Inflammatory macrophage treated with lipopolysaccharide for 1 hour (primary cell): Measurements from ENCODE around the gene SGTA.

Experiments used
- DNase-seq, 2 donors: peaks; one replicate each; pipeline ENCODE4 v3.0.0-alpha.2; 2020 to 2022

The SGTA gene

DNA sequence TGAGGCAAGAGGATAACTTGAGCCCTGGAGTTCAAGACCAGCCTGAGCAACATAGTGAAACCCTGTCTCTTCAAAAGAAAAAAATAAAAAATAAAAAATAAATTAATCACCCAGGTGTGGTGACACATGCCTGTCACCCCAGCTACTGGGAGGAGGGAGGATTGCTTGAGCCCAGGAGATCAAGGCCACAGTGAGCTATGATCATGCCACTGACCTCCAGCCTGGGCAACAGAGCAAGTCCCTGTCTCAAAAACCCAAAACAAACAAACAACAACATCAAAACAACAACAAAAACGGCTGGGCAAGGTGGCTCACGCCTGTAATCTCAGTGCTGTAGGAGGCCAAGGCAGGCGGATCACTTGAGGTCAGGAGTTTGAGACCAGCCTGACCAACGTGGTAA is 39.0 kb downstream of the SGTA start:
- DNase-seq: no peak

GRCh38 chr19:2743099-2743498 is 40.0 kb downstream of the SGTA start:
- no peak for DNase-seq

GRCh38 chr19:2740314-2740656 is 42.8 kb downstream of the SGTA start:
- DNase-seq: no peak

GRCh38 chr19:2739602-2740313 is 43.3 kb downstream of the SGTA start, which contains the start of gene SLC39A3:
TSS of gene SLC39A3 (minus strand) at chr19:2740017. CDS start at chr19:2737257, 2,760 bp downstream.
- peak; percentile 96 to 100 for DNase-seq

DNA sequence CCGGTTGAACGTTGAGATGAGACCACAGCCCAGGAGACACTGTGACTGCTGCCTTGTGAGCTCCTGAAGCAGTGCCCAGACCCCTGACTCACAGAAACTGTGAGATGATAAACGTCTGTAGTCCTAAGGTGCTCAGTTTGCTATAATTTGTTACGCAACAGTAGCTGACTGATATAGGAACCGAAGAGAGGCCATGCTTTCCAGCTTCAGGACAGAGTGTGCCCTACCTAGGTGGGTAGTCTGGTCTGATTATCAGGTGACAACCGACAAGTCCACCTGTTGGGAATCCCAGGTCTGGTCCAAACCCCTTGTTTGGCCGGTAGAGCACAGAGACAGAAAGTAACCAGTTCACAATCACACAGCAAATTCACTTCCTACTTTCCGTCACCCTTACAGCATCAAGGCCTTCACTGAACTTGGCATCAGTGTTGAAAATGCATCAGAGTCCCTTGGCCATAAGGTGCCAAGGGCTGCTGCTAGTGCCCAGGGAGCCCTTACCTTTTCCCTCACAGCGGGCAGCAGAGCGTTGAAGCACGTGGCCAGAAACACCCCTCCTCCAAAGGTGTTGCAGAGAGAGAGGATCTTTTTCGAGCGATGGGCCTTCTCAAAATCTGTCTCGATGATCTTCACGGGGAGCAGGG is 46.4 kb downstream of the SGTA start:
- no peak for DNase-seq

DNA sequence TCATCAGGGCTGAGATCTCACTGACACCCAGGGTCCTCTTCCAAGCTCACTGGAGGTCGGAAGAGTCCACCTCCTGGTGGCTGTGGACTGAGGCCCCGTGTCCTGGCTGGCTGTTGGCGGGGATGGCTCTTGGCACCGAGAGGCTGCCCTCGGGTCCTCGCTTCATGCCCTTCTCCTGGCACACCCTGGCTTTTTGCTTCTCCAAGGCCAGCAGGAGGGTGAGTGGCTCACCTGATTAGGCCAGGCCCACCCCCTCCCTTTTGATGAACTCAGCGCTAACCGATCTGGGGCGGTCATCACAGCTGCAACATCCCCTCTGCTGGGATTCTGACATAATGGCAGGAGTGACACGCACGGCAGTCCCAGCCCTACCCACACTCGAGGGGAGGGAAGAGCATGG is 47.7 kb downstream of the SGTA start:
- no peak for DNase-seq

- no peak for DNase-seq
Observed at GRCh38 chr19:2734589-2735288, 48.3 kb downstream of the SGTA start.

- no peak for DNase-seq
Observed at GRCh38 chr19:2733930-2734588, 49.0 kb downstream of the SGTA start.

- DNase-seq: no peak
Observed at GRCh38 chr19:2732883-2733282, 50.2 kb downstream of the SGTA start.

DNA sequence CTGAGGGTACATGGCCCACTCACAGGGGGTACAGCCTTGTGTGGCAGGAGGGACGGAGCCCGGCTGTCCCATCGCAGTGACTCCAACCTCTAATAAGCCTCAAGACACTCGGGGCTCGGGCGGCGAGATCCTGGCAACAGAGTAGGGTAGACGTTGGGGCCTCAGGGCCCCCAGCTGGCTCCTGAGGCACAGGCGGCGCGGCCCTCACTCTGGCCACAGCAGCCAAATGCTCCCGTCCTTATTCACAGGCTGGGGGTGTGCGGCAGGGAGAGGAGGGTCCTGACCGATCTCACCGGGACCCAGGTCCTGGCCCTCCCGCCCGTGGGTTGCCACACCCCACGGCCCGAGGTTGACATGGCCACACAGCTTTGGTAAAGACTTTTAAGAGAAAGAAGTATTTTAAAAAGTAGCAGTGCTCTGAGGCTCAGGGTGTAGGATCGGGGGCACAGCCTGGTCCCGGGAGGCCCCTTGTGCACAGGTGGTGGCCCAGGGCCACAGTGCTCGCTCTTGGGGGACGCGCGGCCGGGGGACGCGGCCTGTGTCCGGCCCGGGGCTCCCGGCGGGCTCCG is 50.8 kb downstream of the SGTA start:
- no peak for DNase-seq

DNA sequence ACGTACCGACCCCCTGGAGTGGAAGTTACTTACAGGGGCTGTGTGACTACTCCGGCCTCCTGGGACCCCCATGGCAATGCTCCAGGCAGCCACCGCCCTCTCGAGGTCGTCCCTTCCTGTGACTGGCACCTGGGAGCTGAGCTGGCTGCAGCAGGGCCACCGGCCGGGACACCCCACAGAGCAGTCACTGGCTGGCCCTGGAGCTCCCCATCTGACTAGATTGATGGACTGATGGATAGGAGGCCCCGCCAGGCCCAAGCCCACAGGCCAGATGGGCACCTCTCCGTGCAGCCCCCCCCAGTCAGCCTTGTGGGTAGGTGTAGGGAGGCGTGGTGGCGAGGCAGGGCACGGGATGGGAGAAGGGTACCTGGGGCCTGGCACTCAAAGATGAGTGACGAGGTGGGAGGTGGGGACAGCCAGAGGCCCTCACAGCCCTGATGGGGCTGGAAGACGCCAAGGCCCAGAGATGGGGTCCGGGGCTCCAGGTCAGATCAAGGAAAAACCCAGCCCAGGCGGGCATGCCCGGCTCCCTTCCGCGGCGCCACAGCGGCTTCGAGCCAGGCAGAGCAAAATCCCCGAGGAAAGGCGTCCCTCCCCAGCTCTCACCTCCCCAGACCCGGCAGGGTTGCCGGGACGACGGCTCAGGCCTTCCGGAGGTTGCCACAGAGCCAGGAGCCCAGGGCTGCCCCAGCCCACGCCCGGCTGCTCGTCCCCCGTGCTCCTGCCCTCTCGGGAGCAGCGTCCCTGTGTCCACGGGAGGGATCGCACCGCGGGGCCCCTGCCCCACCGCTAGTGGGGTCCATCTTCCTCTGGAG is 51.7 kb downstream of the SGTA start:
- no peak for DNase-seq

DNA sequence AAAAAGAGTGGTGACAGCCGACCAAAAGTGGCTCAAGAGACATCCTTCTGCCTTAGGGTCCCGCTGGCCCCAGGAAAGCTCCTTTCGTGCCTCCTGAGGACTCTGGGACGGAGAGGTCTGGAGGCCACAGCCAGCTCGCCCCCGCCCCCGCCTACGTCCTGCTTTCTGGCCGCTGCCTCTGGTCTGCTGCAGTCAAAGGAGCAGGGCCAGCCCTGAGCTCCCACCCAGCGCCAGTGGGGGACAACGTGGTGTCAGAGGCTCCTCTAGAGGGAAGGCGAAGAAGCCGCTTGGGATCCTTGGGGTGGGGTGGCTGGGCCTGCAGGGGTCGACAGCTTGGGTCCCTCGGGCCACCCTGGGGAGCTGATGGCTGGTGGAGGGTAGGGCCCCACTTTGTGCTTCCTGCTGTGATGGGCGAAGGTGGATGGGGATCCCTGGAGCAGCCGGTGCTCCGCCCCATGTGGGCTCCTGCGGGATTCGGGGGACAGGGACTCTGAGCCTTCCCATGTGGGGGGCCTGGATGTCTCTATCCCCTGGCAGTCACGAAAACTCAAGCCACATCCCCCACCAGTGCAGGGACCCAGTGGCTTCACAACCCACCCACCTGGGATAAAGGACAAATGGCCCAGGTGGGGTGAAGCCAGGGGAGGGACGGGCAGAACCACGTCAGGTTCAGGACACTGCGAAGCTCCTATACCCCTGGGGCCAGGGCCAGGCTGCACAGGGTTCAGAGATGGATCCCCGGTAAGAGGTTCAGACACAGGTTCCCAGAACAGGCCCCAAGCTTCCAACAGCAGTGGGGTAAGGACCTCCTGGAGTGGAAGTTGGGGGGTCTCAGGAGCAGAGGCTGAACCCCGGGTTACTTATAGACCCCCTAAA is 52.9 kb downstream of the SGTA start:
- no peak for DNase-seq

DNA sequence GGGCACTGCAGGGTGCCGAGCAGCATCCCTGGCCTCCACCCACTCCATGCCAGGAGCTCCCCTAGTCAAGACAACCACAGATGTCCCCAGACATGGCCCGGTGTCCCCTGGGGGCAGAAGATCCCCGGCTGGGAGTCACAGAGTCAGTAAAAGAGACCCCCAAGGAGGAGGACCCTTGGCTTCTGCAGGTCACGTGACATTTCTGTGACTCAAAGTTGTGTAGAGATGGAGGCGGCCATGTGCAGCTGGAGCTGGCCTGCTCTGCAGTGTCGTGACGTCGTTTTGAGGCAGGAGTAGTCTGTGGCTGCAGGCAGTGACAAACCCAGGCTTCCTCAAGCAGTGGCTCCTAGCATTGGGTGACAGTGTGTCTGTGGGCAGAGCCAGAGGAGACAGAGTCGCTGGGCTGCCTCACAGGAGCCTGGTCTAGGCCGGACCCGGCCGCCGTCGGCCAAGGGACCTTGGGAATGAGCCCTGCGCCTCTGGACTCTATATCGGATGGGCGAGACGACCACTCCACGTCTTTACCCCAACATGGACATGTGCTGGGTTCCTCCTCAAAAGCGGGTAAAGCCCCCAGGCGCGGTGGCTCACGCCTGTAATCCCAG is 54.2 kb downstream of the SGTA start:
- no peak for DNase-seq

GRCh38 chr19:2727640-2727944 is 55.5 kb downstream of the SGTA start:
- DNase-seq: no peak

- no peak for DNase-seq
Observed at GRCh38 chr19:2726904-2727639, 56.0 kb downstream of the SGTA start.

GRCh38 chr19:2726160-2726855 is 56.8 kb downstream of the SGTA start:
- no peak for DNase-seq

DNA sequence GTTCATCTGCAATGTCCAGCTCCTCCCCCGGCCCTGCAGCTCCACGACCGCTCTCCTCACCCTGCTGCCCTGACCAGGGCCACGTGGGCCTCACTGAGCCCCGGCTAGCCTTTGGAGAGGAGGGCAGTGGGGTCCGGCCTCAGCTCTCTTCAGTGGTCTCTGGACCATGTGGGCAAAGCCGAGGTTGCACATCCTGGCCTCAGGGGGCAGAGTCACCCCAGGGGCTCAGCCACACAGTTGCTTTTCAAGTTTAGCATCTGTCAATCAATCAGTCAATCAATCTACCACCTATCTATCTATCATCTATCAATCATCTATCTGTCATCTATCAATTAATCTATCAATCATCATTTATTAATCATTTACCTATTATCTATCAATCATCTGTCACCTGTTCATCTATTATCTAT is 58.9 kb downstream of the SGTA start:
- no peak for DNase-seq

DNA sequence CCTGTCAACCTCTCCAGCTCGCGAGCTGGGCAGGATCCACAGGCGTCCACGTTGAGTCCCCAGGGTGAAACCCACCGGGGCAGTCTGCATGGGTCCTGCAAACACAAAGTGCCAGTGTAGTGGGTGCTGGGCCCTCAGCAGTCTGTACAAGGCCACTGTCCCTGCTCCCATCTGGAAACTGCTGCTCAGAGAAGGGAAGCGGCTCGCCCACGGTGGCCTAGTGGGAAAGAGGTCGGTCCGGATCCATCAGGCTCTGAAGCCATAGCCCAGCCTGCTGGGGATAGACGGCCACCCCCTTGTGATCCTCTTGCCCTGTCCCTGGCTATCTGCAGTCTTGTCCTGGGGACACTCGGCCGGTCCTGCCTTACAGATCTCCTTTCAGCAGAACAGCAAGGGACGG is 59.3 kb downstream of the SGTA start:
- DNase-seq: no peak

- DNase-seq: no peak
Observed at GRCh38 chr19:2723345-2723715, 59.7 kb downstream of the SGTA start.
